Right renal cortex interstitium (tissue), 3 donors: ENCODE measurements around the gene DCAF17. TPM values are rescaled to one million over a fixed set of nuclear protein-coding genes. Genes with fewer than 3 reads are reported as not detected.
"Not testable (repeated sequence)": the region's sequence is repeated elsewhere in the genome, so short reads cannot be mapped to it uniquely, and the experiment has no call there.

Experiments used
- DNase-seq, 3 donors: peaks; one replicate each; pipeline ENCODE4 v3.0.0-alpha.2; 2013; ENCODE audit warnings: low read depth in 3 of 3, low spot score in 2 of 3
- polyA plus RNA-seq, 3 donors: library from polyadenylated mRNA; unstranded; fragments of 120-200 nt; gene quantifications; one replicate each; pipeline ENCODE4 v1.2.1, GENCODE V29; 2013; ENCODE audit not compliant: insufficient read length in 3 of 3

DCAF17 gene
- polyA plus RNA-seq, 3 donors = 22.7 to 24.0 (median 23.1) TPM

GRCh38 chr2:171447675-171448074, 13.6 kb downstream of the DCAF17 start:
- DNase-seq = no peak

DNA sequence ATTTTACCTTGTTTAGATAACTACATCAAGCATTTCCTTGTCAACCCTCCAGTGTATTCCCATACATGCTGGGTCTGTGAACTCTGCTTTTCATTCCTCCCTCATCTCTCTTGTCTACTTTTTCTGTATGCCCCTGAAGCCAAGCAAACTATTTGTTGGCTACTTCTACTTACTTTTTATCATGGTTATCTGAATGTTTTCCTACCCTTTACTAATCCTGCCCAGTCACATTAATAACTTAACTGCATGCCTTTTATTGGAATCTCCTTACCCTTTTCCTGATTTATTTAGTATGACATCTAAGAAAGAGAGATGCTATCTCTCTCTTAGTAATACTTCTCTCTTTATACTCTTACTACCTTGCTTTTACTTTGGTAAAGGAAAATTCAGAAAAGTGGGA, 17.0 kb downstream of the DCAF17 start:
- no peak for DNase-seq

- no peak for DNase-seq
Observed at GRCh38 chr2:171452773-171453172, 18.7 kb downstream of the DCAF17 start.

- no peak for DNase-seq
Observed at GRCh38 chr2:171459498-171459897, 25.5 kb downstream of the DCAF17 start.

DNA sequence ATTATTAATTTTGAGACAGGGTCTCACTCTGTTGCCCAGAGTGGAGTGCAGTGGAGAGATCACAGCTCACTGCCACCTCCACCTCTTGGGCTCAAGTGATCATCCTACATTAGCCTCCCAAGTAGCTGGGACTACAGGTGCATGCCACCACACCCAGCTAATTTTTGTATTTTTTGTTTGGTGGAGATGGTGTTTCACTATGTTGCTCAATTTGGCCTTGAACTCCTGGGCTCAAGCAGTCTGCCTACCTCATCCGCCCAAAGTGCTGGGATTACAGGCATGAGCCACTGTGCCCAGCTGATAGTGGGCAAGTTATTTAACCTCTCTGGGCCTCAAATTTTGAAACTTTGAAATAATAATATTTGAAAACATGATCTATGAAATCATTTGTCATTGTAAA, 26.5 kb downstream of the DCAF17 start:
- DNase-seq = no peak

- DNase-seq = no peak
Observed at GRCh38 chr2:171469176-171469575, 35.1 kb downstream of the DCAF17 start.

- DNase-seq = no peak
Observed at GRCh38 chr2:171470129-171470528, 36.1 kb downstream of the DCAF17 start.

DNA sequence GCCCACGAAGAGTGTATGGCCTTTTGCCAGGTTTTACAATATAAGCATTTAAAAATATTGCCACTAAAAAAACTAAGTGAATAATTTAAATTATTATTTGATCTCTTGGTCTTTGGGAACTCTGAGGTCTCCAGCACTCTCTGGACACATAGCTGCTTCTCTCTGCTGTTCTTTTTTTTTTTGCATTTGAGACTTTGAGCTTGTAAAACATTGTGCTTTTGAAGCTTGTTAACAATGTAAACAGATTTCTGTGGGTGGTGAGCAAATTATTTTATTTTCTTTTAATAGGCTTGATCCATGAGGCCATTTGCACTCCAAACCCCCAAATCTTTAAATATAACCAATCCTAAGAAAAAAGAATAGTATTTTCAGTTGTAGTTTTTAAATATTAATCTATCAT, 42.0 kb downstream of the DCAF17 start:
- no peak for DNase-seq

- DNase-seq = no peak
Observed at GRCh38 chr2:171478345-171478744, 44.3 kb downstream of the DCAF17 start.

DNA sequence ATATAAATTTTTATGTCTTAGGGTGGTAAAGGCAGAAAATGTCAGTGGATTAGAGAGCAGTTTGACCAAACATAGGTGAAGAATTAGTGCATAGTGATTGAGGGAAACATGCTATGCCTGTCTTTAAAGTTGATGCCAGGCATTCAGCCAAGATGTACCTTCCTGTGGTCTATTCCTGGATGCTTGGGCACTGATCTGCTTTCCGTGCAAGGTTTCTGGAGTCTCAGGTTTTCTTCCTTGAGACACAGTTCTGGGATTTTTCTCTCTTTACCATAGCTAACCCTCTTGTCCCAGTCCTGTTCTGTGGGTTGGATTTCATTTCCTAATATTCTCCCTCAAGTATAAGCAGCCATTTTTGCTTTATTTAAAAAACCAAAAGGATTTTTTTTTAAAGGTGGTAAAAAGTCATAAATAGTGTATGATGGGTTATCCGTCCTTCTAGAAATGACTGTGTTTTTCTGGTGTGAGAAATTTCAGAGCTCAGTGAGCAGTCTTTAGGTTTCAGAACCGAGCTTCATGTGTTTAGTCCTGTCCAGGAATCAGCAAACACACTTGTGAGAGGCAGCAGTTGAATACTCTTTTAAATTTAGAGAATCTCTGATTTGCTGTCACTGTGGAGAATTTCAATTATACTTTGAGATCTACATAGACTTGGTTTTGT, 45.3 kb downstream of the DCAF17 start:
- no peak for DNase-seq

- DNase-seq = peak; percentile 25 to 52 (median 39)
Observed at GRCh38 chr2:171480908-171481307, 46.9 kb downstream of the DCAF17 start.

- no peak for DNase-seq
Observed at GRCh38 chr2:171482308-171482707, 48.3 kb downstream of the DCAF17 start.

DNA sequence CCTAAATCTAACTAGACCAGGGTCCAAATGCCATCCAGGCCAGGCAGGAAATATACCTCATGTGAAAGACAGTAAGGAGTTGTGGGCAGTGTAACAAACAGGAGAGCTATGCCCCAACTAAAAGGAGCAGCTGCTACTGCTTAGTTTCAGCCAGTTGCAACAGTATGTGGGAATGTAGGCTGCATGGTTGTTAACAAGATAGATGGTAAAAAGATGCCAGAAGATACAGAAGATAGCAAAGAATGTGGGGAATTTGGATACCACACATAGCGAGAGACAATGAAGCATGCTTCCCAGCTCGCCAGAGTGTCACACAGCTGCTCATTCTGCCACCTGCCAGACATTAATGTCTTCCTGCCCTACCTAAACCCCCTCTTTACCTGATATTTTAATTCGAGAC, 48.9 kb downstream of the DCAF17 start:
- peak in 2 of 3 donors; percentile 18 to 19 for DNase-seq

DNA sequence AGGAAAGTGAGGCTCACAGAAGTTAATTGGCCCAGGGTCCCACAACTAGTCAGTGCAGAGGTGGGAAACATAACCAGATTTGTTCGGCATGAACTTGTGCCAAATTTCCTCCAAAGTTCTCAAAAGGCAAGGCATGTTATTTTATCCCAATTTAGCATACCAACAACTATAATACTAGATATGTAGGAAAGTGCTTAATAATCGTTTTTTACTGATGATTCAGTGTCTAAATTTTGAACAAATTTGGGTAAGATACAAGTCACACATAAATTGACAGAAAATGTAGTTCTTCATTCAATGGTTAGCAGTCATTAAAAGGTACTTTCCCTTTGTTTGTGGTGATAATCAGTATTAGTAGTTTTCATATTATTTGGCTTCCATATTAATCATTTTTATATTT, 49.8 kb downstream of the DCAF17 start:
- DNase-seq = no peak

DNA sequence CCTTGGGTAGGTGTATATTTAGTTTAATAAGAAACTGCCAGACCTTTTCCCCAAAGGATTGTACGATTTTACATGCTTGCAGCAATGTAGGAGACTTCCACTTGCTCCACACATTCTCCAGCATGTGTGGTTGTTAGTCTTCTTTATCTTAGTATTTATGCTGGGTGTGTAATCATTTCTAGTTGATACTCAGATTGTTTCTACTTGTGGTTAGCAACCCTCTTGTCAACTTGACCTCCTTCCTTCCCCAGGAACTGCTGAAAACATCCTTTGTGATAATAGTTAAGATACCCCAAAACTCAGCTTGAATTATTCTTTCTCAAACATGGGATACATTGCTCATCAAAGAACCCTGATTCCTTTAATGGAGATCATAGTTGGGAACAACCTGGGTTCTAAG, 51.1 kb downstream of the DCAF17 start:
- DNase-seq = no peak

DNA sequence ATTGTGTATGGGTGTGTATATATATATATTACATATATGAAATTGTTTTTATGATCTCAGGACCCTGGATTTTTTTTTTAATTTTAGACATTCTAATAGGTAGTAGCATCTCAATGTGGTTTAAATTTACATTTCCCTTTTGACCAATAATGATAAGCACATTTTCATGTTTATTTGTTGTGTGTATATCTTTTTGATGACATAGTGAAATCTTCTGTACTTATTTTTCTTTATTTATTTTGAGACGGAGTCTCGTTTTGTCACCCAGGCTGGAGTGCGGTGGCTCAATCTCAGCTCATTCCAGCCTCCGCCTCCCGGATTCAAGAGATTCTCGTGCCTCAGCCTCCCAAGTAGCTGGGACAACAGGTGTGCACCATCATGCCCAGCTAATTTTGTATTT, 53.2 kb downstream of the DCAF17 start:
- DNase-seq = no peak

- no peak for DNase-seq
Observed at GRCh38 chr2:171487803-171488259, 53.8 kb downstream of the DCAF17 start.

GRCh38 chr2:171490577-171490976, 56.6 kb downstream of the DCAF17 start:
- DNase-seq = no peak

- DNase-seq = no peak
Observed at GRCh38 chr2:171491292-171491691, 57.3 kb downstream of the DCAF17 start.

- DNase-seq = no peak
Observed at GRCh38 chr2:171492664-171493063, 58.6 kb downstream of the DCAF17 start.

DNA sequence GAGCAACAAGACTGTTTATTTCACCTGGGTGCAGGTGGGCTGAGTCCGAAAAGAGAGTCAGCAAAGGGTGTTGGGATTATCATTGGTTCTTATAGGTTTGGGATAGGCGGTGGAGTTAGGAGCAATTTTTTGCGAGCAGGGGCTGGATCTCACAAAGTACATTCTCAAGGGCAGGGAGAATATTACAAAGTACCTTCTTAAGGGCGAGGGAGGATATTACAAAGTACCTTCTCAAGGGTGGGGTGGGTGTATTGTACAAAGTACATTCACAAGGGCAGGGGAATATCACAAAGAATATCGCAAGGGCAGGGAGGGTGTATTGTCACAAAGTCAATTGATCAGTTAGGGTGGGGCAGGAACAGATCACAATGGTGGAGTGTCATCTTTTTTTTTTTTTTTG, 63.6 kb downstream of the DCAF17 start:
- DNase-seq = not testable (repeated sequence)

DNA sequence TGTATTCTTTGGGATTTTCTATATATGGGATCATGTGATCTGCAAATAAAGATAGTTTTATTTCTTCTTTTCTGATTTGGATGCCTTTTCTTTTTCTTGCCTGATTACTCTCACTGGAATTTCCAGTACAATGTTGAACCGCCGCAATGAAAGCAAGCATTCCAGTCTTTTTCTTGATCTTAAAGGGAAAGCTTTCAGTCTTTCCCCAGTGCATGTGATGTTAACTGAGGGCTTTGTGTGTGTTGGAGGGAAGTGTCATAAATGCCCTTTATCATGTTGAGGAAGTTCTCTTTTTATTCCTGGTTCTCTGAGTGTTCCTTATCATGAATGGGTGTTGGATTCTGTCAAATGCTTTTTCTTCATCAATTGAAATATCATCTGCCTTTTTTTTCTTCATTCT, 71.3 kb downstream of the DCAF17 start:
- no peak for DNase-seq
